Measurements from ENCODE around the gene RTP5.

Gene RTP5

DNA sequence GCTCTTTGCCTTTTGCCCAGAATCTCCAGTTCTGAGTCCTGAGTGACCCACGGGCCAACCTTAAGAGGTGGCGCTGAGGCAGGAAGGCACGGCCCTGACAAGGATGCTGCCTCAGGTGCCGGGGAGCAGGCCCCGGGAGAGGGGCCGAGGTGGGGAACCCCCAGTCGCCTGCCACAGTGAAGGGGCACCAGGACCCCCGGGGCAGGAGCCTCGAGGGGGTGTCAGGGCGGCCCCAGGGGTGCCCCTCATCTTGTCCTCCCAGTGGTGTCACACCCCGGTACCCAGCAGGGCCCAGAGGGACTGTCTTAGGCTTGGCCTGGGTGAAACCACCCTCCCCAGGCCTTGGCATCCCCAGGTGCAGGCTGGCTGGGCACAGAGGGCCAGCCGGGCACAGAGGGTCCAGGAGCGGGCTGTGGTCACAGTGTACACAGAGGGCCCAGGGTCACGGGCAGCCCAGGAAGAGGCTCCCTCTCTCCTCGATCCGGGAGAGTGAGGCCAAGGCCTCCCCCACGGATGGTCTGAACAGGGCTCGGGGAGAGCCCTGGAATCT, 11.9 kb upstream of the RTP5 start:
- DNase-seq (ENCODE audit: low read depth in 4 of 4, low spot score in 1 of 4) = no peak

DNA sequence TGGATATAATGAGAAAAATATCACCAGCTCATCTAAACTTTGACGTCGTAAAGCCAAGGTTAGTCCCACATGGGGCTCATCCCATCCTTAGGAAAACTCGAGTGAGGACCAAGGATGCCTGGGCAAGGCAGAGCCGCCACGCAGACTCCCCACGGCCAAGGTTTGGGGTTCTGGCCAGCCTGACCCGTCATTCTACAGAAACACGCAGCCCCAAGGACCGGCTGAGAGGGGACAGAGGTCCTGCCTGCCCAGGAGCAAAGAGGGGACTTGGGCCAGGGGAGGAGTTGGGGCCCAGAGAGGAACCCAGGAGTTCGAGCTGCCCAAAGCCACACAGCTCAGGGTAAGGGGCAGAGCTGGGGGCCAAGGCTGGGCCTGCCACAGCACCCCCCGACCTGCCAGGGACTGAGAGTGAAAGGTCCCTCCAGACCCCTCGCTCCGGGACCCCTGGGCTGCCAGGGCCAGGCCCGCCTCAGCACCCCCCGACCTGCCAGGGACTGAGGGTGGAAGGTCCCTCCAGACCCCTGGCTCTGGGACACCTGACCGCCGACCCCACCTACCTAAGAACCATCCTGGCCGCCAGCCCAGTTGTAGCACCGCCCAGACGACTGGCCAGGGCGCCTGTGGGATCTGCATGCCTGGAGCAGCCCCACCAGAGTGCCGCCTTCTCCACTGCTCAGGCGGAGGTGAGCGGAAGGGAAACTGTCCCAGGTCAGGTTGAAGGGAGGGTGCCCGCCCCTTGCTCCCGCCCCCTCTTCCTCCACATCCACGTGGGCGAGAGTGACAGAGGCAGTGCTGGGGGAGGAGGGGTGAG, 11.1 kb upstream of the RTP5 start, which contains the start of gene PDCD1:
Gene PDCD1, minus strand, starts transcription at position 689 of the 811 bp plus-strand sequence. Its CDS starts 56 bp downstream, at position 633.
- DNase-seq (ENCODE audit: low read depth in 4 of 4, low spot score in 1 of 4) = peak in 3 of 4 experiments; percentile 43 to 78 (median 58)

DNA sequence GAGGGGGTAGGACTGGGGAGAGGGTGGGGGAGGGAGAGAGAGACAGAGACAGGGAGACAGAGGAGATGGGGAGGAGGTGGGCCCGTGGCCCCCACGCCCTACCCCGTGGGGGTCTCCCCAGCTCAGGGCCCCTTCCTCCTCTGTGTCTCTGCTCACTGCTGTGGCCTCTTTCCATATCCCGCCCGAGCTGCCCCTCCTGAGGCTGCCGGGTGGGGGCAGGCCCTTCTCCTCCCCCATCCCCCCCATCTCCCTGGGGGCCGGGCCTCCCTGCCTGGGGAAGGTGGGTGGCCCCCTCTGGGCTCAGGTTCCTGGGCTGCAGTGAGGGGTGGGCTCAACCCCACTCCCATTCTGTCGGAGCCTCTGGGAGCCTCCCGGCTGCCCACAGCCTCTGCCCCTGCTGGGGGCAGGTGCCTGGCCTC, 10.5 kb upstream of the RTP5 start:
- DNase-seq (ENCODE audit: low read depth in 4 of 4, low spot score in 1 of 4) = no peak

DNA sequence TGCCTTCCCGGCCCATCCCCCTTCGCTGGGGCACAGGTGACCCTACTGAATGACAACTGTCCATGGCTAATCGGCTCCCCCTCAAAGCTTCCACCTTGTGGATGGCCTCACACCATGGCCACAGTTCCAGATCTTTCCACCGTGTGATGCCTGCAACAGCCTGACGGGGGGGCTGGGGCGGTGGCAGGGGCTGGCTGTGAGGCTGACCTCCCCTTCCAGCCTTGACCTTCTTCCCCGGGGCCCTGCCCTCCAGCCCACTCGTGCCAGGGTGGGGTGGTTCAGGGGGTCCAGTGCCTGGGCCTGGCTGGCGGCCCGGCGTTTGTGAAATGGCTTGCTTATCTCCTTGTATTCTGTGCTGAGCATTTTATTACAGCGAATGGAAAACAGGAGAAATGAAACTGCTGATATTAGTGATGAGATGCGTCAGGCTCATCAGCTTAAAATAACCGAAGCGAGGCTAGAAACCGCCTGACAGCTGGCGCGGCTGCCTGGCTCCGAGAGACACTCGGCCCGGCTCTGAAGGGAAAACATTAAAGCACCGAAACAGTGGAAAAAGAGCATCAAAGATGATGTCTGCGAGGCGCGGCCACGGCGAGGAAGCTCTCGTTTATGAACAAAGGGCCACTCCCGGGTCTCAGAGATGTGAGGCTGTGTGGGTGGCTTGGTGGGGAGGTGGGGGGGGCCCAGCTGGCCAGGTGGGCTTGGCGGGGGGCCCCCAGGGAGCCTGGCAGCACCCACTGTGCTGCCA, 9.9 kb upstream of the RTP5 start:
- DNase-seq (ENCODE audit: low read depth in 4 of 4, low spot score in 1 of 4) = peak in 2 of 4 experiments; percentile 59 to 71

DNA sequence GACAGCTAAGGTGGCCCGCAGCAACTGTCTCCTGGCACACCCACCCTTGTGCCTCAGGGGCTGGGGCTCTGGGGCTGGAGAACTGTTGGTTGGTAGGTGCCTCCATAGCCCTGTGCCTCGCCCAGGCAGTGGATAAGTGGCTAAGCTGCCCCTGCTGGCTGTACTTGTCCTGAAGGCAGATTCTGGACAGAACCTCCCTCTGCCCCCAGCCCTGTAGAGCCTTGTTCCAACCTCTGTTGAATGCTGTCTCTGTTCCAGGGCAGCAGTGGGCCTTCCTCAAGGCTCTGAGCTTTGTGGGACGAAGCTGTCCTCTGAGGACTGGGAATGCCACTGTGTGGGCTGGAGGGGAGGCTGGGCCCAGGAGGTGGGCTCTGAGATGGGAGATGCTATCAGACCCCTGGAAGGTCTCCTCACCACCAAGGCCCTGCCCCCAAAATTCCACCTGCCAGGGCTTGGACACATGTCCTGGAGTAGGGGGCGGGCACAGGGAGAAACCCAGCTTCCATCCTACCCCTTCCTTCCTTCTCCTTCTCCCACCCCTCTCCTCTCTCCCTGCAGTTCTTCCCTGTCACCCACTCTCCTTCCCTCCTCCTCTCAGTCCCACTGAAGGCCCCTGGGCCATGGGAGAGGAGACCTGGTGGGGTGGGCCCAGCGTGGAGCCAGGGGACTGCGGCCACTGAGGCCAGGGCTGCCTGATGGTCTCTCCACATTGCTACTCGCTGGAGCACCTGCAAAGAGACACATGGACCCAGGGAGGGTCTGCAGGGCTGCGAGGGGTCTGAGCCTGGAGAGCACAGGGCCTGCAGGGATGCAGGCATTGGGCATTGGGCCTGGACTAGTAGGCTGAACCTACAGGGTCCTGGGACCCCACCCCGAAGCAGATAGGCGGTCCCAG, 9.1 kb upstream of the RTP5 start:
- no peak for DNase-seq (ENCODE audit: low read depth in 4 of 4, low spot score in 1 of 4)

DNA sequence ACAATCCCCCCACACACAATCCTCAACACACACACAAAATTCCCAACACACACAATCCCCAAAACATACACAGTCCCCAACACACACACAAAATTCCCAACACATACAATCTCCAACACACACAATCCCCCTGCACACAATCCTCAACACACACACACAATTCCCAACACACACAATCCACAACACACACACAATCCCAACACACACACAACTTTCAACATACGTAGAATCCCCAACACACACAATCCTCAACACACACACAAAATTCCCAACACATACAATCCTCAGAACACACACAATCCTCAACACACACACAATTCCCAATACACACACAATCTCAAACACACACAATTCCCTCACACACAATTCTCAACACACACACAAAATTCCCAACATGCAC, 8.3 kb upstream of the RTP5 start:
- DNase-seq (ENCODE audit: low read depth in 4 of 4, low spot score in 1 of 4) = no peak

DNA sequence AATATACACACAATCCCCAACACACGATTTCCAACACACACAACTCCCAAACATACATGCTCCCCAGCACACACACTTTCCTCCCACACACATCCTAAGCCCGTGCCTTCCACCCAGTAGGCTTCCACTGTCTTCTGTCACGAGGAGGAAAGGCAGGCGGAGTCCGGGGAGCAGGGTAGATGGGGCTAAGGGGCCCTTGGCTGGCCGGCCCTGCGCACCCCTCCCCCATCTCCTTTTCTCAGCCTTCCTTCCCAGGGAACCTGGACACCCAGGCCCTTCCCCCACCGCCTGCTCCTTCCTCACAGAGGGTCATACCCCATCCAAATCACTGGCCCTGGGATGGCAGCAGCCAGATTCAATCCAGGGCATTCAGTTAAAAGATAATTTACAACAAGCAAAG, 7.4 kb upstream of the RTP5 start:
- DNase-seq (ENCODE audit: low read depth in 4 of 4, low spot score in 1 of 4) = no peak

DNA sequence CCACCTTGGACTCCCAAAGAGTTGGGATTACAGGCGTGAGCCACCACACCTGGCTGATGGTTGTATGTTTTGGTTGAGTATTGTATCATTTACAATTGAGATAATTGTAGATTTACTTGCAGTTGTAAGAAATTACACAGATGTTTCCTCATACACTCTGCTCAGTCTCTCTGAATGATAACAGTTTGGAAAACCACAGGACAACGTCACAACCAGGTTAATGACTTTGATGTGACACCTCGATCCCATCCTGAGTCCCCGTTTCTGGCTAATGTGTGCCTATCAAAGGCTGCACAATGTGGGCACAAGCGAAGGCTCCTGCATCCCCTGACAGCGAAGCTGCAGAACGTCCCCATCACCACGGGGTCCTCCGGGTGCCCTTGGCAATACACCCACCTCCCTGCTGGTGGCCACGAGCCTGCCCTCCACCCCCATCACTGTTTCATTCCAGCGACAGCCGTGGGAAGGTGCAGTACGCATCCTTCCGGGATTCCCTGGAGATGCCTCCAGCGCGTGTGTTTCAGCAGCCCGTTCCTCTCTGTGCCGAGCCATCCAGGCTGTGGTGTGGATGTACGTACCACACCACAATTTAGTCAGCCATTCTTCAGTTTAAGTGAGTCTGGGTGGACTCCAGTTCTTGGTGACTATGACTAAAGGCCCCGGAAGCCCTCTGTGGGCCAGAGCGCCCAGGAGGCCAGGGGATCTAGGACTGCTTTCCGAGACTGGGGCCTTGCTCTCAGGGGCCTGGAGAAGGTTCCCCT, 6.6 kb upstream of the RTP5 start:
- DNase-seq (ENCODE audit: low read depth in 4 of 4, low spot score in 1 of 4) = no peak

DNA sequence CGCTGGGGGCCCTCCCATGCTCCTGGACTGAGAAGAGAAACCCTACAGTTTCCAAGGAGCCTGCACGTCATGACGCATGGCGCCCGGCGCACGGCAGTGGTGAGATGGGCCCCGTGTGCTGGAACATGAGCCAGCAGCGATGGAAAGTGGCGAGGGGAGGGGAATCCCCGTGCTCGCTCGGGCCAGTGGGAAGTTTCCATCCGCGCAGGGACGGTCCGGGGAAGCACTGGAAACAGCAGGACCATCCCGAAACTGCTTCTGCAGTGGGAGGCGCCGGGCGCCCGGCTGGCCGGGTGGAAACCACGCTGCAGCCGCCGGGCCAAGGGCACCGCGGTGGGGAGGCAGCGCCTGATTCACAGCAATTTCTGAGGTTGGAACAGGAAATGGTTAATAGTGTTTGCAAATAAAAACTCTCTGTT, 6.0 kb upstream of the RTP5 start:
- DNase-seq (ENCODE audit: low read depth in 4 of 4, low spot score in 1 of 4) = peak in 2 of 4 experiments; percentile 49 to 77

DNA sequence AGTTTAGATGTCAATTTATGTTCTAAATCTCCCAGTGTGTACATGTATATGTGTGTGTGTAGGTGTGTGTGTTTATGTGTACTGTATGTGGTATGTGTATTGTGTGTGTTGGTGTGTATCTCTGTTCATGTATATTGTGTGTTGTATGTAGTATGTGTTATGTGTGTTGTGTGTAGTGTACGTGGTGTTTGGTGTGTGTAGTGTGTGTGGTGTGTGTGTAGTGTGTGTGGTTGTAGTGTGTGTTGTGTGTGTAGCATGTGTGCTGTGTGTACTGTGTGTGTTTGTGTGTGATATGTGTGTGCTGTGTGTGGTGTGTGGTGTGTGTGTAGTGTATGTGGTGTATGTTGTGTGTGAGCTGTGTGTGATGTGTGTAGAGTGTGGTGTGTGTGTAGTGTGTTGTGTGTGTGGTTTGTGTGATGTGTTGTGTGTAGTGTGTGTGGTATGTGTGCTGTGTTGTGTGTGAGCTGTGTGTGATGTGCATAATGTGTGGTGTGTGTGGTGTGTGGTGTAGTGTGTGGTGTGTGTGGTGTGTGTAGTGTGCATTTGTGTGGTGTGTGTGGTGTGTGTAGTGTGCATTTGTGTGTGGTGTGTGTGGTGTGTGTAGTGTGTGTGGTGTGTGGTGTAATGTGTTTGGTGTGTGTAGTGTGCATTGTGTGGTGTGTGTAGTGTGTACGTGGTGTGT, 5.2 kb upstream of the RTP5 start:
- no peak for DNase-seq (ENCODE audit: low read depth in 4 of 4, low spot score in 1 of 4)

DNA sequence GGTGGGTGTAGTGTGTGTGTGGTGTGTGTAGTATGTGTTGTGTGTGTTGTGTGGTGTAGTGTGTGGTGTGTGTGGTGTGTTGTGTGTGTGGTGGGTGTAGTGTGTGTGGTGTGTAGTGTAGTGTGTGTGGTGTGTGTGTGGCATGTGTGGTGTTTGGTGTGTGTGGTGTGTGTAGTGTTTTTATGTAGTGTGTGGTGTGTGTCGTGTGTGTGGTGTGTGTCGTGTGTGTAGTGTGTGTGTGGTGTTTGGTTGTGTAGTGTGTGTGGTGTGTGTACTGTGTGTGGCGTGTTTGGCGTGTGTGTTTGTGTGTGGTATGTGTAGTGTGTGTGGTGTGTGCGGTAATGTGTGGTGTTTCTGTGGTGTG, 4.7 kb upstream of the RTP5 start:
- DNase-seq (ENCODE audit: low read depth in 4 of 4, low spot score in 1 of 4) = no peak

DNA sequence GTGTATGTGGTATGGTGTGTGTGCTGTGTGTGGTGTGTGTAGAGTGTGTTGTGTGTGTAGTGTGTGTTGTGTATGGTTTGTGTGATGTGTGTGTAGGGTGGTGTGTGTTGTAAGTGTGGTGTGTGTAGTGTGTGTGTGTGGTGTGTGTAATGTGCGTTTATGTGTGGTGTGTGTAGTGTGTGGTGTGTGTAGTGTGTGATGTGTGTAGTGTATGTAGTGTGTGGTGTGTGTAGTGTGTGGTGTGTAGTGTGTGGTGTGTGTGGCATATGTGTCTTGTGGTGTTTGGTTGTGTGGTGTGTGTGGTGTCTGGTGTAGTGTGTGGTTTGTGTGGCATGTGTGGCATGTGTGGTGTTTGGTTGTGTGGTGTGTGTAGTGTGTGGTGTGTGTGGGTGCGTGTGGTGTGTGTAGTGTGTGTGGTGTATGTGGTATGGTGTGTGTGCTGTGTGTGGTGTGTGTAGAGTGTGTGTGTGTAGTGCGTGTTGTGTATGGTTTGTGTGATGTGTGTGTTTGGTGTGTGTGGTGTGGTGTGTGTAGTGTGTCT, 4.0 kb upstream of the RTP5 start:
- DNase-seq (ENCODE audit: low read depth in 4 of 4, low spot score in 1 of 4) = no peak

DNA sequence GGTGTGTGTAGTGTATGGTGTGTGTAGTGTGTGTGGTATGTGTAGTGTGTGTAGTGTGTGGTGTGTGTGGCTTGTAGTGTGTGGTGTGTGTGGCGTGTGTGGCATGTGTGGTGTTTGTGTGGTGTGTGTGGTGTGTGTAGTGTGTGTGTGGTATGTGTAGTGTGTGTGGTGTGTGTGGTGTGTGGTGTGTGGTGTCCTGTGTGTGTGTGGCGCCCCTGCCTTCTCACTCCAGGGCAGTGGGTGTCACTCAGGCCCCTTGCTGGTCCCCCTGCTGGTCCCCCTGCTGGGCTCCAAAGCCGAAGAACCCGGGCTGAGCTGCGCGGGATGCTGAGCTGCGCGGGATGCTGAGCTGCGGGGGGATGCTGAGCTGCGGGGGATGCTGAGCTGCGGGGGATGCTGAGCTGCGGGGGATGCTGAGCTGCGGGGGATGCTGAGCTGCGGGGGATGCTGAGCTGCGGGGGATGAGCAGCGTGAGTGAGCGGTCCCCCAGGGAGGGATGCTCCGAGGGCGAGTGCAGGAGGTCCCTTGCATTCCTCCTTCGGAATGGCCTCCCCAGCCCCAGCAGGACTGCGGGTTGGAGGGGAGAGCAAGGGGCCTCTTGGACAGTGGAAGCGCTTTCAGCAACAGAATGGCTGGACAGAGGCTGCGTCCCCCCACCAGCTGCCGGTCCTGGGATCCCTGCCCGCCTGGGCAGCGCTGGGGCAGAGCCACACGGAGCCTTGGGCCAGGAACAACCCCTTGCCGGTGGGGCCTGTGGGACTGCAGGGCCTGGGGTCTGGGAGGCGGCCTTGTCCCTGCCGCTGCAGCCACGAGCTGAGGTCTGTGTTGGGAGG, 3.4 kb upstream of the RTP5 start:
- DNase-seq (ENCODE audit: low read depth in 4 of 4, low spot score in 1 of 4) = no peak

DNA sequence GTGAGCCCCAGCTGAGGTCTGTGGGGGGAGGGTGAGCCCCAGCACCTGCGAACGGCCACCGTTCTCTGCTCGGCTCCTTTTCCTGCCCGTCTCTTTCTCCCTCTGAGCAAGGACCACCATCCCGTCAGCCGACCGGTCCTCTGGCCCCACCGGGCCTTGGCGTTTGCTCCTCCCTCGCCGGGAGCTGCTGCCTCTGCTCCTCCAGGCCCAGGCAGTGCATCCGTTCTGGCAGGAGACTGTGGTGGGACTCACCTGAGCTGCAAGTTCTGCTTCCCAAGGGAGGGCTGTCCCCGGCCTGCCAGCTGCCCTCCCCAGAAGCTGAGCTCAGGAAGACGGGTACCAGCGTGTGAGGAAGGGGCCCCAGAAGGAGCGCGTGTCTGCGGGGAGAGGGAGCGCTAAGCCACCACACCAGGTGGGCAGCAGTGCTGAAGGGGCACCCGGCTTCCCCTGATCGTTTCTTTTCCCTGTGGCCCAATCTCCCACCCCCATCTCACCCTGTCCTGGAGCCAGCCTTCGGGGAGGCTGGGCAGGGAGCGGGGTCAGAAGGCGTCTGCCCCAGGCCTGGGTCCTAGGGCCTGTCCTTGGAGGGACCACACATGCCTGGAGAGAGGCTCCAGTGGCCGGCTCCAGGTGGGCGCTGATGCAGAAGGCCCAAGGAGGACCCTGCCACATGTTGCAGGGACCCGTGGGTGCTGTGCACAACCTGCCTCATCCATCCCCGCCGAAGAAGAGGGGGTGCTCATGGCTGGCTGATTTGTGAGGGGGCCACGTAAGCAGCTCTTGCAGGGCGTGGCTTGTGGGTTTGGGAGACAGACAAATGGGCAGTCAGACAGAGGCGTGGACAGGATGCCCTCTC, 2.5 kb upstream of the RTP5 start:
- DNase-seq (ENCODE audit: low read depth in 4 of 4, low spot score in 1 of 4) = no peak

DNA sequence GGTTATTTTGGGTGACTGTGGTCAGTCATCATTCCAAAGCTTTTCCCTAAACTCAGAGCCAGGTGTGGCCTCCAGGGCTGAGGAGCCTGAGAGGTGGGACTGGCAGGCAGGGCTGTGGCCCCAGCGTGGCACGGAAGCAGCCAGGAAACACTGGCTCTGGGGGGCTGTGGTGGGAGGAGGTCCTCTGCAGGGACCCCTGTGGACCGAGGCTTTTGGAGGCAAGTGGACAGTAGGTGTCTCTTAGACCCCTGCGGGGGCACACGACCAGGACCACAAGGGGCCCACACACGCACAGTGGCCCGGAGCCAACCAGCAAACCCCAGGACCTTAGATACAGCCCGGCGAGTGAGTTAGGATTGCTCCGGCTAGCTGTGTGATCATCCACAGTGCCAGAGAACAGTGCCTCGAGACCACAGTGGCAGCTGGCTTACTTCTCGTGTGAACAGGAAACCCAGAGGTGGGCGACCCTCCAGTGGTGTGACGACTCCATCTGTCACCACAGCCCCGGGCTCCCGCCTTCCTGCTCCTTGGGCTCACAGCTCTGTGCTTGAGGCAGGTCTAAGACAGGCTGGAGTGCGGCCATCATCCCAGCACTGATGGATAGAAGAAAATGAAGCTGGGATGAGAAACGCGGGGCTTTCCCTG, 1.6 kb upstream of the RTP5 start:
- no peak for DNase-seq (ENCODE audit: low read depth in 4 of 4, low spot score in 1 of 4)

DNA sequence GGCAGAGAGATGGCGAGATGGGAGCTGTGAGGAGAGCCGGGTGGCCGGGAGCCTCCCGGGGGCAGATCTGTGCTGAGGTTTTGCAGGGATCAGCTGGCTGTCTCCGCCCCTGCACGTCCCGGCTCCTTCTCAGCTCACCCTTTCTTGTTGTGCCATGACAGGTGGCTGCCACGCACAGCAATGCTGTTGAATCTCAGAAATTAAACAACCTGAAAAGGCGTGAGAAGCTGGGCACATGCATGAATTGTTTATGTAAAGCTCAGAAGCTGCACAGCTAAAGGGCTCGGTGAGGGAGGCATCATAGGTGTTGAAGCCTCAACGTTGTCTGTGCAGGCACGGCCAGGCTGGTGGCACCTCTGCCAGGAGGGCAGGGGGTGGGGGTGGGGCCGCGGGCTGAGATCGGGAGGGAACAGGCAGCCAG, 858 bp upstream of the RTP5 start:
- DNase-seq (ENCODE audit: low read depth in 4 of 4, low spot score in 1 of 4) = no peak

DNA sequence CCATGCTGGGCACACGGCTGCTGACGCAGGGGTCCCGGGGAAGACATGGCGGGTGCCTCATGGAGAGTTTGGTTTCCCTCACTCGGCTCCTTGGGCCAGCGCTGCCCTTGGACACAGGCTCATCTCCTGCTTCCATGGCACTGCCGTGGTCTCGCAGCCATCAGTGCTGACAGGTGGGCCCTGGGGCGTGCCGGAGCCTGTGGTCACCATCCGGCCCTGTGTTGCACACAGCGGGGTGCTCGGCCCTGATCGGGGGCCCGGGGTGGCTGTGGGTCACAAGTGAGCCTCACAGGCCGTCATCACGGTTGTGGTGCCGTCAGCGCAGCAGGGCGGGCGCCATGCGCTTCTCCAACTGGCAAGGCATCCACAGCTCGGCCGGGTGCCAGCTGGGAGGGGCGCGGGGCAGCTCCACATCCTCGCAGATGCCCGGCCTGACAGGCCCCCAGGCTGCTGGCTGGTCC, 582 bp downstream of the RTP5 start:
- DNase-seq (ENCODE audit: low read depth in 4 of 4, low spot score in 1 of 4) = no peak

Data from stimulated activated CD4-positive, alpha-beta T cell treated with anti-CD3 and anti-CD28 coated beads, Interleukin-1b, Interleukin-23, amount 100 ng/mL, for 24 hours (primary cell).